GM19328 (cell line): ENCODE measurements around the gene HOXD8.

ENCODE experiments used
- ATAC-seq: cut with Tn5 transposase; IDR thresholded peaks from one replicate; pipeline ENCODE4 v1.9.1; 2021; ENCODE audit warnings: mild to moderate bottlenecking, moderate library complexity; ENCODE audit not compliant: unreplicated experiment

The HOXD8 gene

GRCh38 chr2:176157499-176158185, 28.1 kb downstream of the HOXD8 start:
- no peak for ATAC-seq

DNA sequence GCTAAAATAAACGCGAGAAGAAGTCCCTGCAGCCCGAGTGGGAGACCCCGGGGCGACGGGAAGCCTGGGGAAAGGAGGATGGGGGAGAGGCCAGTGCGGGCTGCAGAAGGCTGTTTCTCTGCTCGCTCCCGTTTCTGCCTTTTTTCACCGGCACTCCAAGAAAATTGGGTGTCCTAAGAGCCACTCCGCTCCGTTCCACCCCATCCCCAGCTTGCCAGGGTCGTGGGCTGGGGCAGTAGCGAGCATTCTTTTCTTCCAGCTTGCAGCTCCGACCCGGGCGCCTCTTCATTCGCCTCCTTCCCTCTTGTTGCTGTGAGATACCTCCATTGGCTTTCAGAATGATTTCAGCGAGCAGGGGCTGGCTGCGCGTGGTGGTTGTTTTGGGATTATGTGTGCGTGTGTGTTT, 28.7 kb downstream of the HOXD8 start:
- ATAC-seq, result no peak

DNA sequence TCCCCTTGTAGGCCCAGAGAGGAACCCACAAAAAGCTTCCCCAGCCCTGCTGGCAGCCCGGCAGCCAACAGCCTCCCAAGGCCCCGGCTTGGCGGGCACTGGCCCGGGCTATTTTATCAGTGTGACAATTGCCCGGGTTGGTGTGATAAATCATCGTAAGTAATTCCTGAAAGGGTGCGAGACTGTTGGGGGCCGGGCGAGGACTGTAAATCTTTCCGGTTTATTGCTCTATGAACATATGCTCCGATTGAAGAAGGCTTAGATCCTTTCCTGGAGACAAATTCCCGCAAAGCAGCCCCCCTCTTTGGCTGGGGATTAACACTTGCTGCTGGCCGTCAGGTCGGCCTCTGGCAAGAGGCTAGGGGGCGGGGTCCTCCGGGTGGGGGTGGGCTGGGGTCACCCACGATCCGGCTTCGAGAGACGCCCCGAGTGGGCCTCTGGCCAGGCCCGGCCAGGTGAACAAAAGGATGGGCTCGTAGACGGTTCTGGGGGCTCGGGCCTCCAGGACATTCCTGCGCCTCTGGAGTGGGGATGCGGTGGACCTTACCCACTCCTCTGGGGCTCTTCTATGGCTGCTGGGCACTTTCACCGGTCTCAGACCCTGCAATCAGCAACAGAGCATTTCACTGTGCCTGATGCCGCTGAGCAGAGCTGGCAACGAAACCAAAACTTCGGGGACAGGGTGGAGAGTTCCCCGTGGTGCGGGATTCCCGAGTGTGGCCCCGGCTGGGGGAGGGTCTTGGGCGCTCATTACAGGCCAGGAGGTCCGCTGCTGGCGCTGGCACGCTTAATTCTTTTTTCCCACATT, 29.6 kb downstream of the HOXD8 start:
- ATAC-seq, result no peak

GRCh38 chr2:176159663-176160250, 30.3 kb downstream of the HOXD8 start:
- no peak for ATAC-seq

DNA sequence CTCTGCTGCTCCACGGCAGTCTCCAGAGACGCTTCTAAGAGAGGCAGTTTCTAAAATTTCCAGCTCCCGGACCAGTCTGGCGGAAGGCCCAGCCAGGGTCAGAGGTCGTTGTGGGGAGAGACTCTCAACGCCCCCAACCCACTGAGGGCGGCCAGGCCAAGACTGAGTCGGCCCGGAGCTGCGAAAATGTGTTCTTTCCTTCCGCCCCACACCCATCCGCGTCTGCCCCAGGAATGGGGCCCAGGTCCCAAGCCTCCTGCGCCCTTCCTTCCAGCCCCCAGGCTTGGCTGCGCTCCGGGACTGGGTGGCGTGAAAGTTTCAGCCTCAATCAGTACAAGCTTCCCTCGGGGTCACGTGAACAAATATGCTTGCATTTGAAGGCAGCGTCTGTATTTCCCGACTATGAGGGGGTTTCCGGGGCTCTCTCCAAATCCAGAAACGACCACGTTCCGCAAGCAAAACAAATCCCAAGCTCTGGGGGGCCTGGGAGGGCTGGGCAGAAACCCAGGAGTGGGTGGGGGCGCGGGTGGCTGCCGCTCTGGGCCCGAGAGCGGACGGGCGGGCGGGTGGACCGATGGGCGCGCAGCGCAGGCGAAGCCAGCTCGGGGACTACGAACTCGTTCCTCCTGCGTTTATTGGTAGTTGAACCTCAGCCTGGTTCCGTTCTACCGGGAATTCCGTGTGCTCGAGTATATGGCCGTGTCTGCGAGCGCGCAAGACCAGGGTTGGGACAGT, 30.9 kb downstream of the HOXD8 start:
- ATAC-seq, result no peak

DNA sequence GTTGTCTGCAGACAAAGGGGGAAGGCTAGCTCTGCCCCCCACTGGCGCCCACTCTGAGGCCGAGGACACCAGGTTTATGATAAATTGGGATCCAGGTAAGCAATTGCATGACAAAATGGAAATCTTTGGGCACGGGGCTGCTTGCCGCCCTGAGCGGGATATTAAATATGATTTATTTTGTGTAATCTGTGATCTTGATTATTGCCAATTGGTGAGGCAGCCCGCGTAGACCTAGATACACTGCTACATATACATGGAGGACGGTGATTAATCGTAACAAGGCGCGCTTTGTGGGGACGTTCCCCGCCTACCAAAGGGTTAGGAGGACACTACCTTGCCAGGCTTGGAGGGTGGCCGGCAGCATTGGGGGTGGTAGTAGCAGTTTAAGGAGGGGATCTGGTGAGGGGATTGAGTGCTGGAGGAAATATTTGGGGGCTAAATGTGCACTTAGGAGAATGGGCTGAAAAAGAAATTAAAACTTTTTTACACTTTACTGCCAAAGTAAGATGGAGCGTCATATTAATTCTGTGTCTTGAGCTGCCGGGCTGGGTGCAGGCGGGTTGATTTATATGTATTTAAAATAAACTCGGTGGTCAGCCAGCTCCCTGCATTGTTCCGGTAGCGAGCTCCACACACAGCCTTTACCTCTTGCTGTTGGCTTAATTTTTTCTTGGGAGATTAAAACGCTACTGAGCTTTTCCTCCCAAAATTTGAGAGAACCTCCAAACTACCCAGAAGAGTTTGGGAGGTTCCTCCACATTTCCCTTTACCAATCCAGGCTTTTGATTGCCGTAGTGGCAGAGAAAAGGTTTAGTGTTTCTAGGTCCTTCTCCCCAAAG, 31.7 kb downstream of the HOXD8 start:
- no peak for ATAC-seq

DNA sequence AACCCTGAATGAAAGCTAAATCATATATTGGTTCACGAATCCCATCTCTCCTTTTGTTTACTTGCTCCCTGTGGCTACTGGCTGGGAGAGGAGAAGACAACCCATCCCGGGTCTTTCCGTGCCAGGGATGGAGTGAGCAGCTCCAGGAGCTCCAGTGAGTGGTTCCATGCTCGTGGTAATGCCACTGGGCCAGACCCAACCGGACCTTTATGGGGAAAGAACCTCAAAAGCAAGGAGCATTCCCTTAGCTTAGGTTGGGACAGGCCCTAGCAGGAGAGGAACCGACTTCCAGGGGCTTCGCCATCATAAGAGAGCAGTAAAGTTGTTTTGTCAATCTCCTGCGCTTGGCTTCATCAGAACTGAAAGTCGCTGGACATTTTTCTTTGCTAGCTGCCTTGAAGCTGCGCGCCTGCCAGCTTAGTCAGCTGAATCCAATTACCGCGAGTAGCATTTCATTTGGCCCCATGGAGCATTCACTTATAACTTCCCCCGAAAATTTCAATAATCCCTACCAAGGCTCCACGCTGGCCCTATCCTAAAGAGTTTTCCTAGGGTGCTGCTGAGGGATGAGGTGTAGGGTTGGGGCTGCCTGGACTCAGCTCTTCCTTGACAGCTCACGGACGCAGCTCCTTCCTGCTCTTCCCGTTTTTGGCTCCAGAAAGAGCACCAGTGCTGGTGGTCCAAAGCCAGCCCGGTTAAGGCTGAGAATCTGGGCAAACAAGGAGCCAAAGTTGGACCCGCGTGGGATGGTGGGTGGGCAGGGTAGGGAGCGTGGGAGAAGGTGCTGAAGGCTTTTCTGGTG, 32.5 kb downstream of the HOXD8 start:
- ATAC-seq, result no peak

- no peak for ATAC-seq
Measured at GRCh38 chr2:176162911-176163671, 33.6 kb downstream of the HOXD8 start.

- ATAC-seq, result no peak
Measured at GRCh38 chr2:176163672-176164056, 34.2 kb downstream of the HOXD8 start.

DNA sequence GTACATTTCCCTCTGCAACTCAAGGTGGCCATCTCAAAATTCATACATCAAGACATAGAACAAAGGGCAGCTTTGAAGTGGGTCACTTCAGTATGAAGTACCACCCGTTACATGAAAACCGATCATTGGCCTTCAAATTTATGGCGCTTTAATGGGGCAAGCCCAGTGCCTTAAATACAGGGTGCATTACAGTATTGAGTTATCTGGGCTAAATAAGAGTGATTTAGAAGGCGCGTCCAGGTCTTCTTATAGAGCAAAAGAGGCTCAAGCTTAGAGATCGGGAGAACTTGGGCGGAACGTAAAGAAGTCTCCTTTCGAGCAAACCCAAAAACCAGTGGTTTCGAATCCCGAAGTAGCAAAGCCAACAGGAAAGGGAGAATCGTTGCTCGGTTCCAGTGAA, 34.7 kb downstream of the HOXD8 start:
- no peak for ATAC-seq

GRCh38 chr2:176164611-176165369, 35.3 kb downstream of the HOXD8 start:
- no peak for ATAC-seq

DNA sequence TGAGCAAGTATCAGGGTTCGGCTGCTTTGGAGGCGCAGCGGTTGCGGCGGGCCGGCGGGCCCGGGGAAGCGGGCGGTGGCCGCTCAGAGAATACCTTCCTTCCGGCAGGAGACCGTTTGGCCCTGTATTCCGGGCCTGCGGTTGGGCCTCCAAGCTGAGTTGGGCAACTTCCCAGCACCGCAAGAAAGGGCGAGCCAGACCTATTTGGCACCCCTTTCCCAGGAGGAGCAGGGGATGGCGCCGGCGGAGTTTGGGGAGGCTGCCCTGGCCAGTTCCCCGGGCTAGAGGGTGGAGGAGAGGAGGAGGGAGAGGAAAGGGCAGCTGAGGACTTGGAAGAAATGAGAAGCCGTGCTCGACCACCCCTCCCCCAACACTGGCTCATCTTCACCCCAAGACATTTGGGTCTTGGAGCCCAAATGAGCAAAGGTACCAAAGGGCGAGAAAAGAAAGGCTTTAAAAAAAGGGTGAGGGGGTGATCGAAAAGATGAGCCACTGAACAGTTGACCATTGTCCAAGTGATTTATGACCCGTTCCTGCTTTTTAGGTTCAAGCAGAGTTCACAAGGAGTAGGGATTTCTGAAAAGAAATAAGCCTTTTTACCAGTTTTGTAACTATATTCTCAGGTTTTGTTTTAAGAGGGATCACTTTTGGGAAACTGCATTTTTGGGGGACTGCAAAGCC, 36.0 kb downstream of the HOXD8 start:
- ATAC-seq, result no peak

DNA sequence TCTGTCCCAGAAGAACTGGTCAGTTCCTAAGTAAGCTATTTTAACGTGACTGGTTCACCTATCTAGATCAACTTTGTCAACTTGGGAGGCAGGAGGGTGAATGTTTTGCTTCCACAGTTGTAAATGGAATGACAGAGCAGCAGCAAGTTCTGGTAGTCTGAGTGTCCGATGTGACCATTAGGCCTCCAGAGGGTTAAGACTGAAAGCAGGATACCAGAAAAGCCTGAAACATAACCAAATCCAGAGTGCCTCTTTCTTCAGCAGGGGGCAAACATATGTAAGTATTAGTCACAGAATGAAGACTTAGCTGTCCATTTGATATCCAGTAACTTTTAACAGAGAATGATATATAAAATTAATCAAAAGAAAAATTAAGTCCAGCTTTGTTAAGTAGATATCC, 36.8 kb downstream of the HOXD8 start:
- ATAC-seq, result no peak

DNA sequence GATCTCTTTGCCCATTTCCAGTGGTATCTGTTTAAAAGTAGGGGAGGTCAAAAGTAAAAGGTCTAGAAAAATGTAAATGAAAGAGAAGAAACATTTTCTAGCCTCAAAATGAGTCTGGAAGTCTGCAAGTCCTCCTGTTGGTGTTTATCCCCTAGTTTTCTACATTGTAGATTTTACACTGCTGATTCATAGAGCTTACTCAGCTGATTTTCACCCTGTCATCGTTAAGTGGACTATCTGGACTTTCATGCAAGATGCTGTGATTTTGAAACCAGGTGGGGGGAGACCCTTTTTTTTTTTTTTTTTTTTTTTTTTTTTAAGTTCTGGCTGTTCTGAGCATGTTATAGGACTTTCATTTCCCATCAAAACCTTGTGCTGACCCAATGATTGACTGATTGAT, 37.9 kb downstream of the HOXD8 start:
- no peak for ATAC-seq

DNA sequence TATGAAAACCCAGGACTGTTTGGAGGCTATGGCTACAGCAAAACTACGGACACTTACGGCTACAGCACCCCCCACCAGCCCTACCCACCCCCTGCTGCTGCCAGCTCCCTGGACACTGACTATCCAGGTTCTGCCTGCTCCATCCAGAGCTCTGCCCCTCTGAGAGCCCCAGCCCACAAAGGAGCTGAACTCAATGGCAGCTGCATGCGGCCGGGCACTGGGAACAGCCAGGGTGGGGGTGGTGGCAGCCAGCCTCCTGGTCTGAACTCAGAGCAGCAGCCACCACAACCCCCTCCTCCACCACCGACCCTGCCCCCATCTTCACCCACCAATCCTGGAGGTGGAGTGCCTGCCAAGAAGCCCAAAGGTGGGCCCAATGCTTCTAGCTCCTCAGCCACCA, 39.7 kb downstream of the HOXD8 start:
- no peak for ATAC-seq

DNA sequence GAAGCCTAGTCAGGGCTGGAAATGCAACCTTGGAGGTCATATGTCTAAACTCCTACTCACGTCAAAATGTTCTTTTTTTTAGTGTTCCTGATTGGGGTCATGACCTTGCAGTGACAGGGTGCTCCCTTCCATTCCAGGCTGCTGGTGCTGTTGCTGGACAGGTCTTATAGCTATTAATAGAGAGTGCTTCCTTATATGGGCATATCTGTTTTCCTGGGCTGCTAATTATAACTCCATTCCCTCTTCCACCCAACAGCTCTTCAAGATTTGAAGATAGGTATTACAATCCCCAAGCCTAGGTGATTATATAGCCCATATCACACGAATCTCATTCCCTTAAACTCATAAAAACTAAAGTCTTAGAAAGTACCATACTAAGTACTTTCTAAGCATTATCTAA, 40.2 kb downstream of the HOXD8 start:
- no peak for ATAC-seq

GRCh38 chr2:176170602-176171305, 41.2 kb downstream of the HOXD8 start:
- no peak for ATAC-seq
